Stomach smooth muscle (tissue), 2 donors: ENCODE data around the gene KRTAP9-8.
"Not testable (repeated sequence)": the region's sequence is repeated elsewhere in the genome, so short reads cannot be mapped to it uniquely, and the experiment has no call there.

Experiments used
- H3K27ac ChIP-seq: one replicate; pipeline ENCODE4 v1.7.0; 2013; ENCODE audit warnings: mild to moderate bottlenecking, low read length, inconsistent platforms
- H3K27me3 ChIP-seq, 2 donors: one replicate each; pipeline ENCODE4 v1.7.0; 2013; ENCODE audit warnings: low read length in 2 of 2; ENCODE audit not compliant: insufficient read depth in 2 of 2, control insufficient read depth in 1 of 2
- H3K36me3 ChIP-seq, 2 donors: one replicate each; pipeline ENCODE4 v1.7.0; 2013; ENCODE audit warnings: low read length in 2 of 2; ENCODE audit not compliant: control insufficient read depth in 2 of 2, insufficient read depth in 2 of 2
- H3K4me1 ChIP-seq: one replicate; pipeline ENCODE4 v1.7.0; 2013; ENCODE audit warnings: low read length; ENCODE audit not compliant: control insufficient read depth, insufficient read depth
- H3K4me3 ChIP-seq, 2 donors: one replicate each; pipeline ENCODE4 v1.7.0; 2013; ENCODE audit warnings: low read length in 2 of 2
- H3K9ac ChIP-seq, 2 donors: one replicate each; pipeline ENCODE4 v1.7.0; 2013; ENCODE audit warnings: low read length in 2 of 2, mild to moderate bottlenecking in 1 of 2
- H3K9me3 ChIP-seq, 2 donors: one replicate each; pipeline ENCODE4 v1.7.0; 2013; ENCODE audit warnings: low read length in 2 of 2; ENCODE audit not compliant: control insufficient read depth in 2 of 2
- donor health status: healthy.
- donor health status: Pancreatic carcinoma.

The KRTAP9-8 gene, protein sequence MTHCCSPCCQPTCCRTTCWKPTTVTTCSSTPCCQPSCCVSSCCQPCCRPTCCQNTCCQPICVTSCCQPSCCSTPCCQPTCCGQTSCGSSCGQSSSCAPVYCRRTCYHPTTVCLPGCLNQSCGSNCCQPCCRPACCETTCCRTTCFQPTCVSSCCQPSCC

DNA sequence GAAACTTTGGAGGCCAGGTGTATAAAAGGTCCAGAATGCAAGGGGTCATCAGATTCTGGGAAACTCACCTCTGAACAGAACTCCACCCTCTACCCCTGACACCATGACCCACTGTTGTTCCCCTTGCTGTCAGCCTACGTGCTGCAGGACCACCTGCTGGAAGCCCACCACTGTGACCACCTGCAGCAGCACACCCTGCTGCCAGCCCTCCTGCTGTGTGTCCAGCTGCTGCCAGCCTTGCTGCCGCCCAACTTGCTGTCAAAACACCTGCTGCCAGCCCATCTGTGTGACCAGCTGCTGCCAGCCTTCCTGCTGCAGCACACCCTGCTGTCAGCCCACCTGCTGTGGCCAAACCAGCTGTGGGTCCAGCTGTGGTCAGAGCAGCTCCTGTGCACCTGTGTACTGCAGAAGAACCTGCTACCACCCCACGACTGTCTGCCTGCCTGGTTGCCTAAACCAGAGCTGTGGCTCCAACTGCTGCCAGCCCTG is at the start of gene KRTAP9-8:
KRTAP9-8 (plus strand) TSS at position 51 of the 489 bp plus-strand sequence; CDS start at position 104, 53 bp downstream.
- H3K4me1 ChIP-seq, H3K27ac ChIP-seq, H3K9ac ChIP-seq, H3K4me3 ChIP-seq, H3K9me3 ChIP-seq, H3K36me3 ChIP-seq, H3K27me3 ChIP-seq: not testable (repeated sequence)

DNA sequence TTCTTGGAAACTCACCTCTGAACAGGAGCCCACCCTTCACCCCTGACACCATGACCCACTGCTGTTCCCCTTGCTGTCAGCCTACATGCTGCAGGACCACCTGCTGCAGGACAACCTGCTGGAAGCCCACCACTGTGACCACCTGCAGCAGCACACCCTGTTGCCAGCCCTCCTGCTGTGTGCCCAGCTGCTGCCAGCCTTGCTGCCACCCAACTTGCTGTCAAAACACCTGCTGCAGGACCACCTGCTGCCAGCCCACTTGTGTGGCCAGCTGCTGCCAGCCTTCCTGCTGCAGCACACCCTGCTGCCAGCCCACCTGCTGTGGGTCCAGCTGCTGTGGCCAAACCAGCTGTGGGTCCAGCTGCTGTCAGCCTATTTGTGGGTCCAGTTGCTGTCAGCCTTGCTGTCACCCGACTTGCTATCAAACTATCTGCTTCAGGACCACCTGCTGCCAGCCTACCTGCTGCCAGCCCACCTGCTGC is 47.9 kb upstream of the KRTAP9-8 start, which contains the start of gene KRTAP9-1:
KRTAP9-1 (plus strand) TSS at position 51 of the 482 bp plus-strand sequence; CDS start at position 51, 0 bp downstream.
- H3K27ac ChIP-seq, H3K27me3 ChIP-seq, H3K4me3 ChIP-seq, H3K9ac ChIP-seq, H3K9me3 ChIP-seq, H3K36me3 ChIP-seq, H3K4me1 ChIP-seq: not testable (repeated sequence)

DNA sequence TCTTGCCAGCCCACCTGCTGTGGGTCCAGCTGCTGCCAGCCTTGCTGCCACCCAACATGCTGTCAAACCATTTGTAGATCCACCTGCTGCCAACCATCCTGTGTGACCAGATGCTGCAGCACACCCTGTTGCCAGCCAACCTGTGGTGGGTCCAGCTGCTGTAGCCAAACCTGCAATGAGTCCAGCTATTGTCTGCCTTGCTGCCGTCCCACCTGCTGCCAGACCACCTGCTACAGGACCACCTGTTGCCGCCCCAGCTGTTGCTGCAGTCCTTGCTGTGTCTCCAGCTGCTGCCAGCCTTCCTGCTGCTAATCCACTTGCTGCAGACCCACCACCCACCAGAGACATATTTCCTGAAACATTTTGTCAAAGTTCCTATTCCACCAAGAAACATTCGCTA is 47.5 kb upstream of the KRTAP9-8 start:
- Histone ChIP-seq H3K9ac (no peak overlapping the region), H3K36me3 (no peaks in the 10 kb centered on the region), H3K27ac (no peak overlapping the region), H3K27me3 (peaks cover 0 to 4% of the 10 kb centered on the region in 2 donors), H3K4me1 (no peaks in the 10 kb centered on the region), H3K4me3 (no peak overlapping the region), H3K9me3 (no peaks in the 10 kb centered on the region)

DNA sequence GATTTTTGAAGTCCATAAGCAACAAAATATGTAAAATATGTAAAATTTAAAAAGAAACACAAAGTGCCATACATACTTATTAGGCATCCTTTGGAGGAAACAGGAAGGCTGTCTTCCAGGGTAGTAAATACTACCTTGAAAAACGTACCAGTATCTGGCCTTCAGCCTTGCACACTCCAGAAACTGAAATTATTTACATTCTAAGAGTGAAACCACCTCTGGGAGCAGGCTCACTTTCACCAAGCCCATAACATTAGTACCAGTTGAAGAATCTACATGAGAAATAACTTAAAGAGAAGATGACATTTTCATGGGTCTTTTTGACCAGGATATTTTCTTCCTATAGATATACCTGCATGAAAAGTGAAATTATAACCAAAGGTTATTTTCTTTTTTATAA is 41.7 kb upstream of the KRTAP9-8 start:
- no peaks in the 10 kb centered on the region for H3K4me1 ChIP-seq
- no peaks in the 10 kb centered on the region for H3K9me3 ChIP-seq
- H3K36me3 ChIP-seq, result no peaks in the 10 kb centered on the region
- H3K27me3 ChIP-seq, result no peaks in the 10 kb centered on the region
- H3K27ac ChIP-seq, result no peak overlapping the region
- no peak overlapping the region for H3K9ac ChIP-seq
- no peak overlapping the region for H3K4me3 ChIP-seq

DNA sequence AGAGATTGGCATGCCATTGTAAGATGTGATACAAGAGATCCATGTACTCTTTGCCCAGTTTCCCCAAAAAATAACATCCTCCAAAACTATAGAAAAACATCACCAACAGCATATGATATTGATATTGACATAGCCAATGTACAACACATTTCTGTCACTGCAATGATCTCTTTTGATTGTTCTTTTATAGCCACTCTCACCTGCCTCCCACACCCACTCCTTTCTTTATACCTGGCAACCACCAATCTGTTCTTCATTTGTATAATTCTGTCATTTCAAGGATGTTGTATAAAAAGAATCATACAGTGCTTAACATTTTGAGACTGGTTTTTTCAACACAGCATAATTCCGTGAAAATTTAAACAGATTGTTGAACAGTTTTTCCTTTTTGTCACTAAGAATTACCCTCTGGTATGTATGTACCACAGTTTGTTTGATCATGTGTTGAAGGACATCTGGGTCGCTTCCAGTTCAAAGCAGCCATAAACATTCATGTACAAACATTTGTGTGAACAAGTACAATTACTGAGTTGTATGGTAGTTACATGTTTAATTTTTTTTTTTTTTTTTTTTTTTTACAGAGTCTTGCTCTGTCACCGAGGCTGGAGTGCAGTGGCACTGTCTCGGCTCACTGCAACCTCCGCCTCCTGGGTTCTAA is 38.2 kb upstream of the KRTAP9-8 start:
- H3K36me3 ChIP-seq, result no peaks in the 10 kb centered on the region
- no peak overlapping the region for H3K27ac ChIP-seq
- H3K4me1 ChIP-seq, result no peaks in the 10 kb centered on the region
- H3K27me3 ChIP-seq, result no peaks in the 10 kb centered on the region
- H3K4me3 ChIP-seq, result no peak overlapping the region
- H3K9ac ChIP-seq, result no peak overlapping the region
- no peaks in the 10 kb centered on the region for H3K9me3 ChIP-seq

DNA sequence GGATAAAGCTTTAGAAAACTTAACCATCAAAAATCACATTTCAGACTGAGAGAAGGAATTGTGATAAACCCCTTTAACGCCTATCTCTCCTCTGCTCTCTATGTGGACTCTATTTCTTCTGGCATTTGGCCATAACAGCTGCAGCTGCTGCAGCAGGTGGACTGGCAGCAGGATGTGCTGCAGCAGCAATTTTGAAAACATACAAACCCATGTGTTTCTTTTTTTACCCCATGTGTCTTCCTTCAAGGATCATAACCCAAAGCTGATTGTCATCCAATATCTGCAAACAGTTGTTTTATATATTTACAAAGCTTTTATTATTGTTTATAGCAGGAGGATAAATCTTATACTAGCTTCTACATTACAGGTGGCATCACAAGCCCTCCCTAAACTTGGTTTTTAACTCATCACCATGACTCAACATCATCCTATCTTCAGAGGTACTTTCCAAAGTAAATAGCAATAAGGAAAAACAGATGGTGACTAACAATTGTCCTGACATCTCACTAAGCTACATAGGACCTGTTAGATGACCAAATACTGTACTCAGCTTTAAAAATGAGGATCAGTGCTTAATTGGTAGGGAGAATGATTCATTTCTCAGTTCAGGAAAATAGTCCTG is 25.8 kb upstream of the KRTAP9-8 start:
- H3K4me1 ChIP-seq, result no peaks in the 10 kb centered on the region
- no peak overlapping the region for H3K9ac ChIP-seq
- no peak overlapping the region for H3K4me3 ChIP-seq
- H3K36me3 ChIP-seq, result no peaks in the 10 kb centered on the region
- no peaks in the 10 kb centered on the region for H3K9me3 ChIP-seq
- peaks cover 0 to 4% of the 10 kb centered on the region in 2 donors for H3K27me3 ChIP-seq
- no peak overlapping the region for H3K27ac ChIP-seq

DNA sequence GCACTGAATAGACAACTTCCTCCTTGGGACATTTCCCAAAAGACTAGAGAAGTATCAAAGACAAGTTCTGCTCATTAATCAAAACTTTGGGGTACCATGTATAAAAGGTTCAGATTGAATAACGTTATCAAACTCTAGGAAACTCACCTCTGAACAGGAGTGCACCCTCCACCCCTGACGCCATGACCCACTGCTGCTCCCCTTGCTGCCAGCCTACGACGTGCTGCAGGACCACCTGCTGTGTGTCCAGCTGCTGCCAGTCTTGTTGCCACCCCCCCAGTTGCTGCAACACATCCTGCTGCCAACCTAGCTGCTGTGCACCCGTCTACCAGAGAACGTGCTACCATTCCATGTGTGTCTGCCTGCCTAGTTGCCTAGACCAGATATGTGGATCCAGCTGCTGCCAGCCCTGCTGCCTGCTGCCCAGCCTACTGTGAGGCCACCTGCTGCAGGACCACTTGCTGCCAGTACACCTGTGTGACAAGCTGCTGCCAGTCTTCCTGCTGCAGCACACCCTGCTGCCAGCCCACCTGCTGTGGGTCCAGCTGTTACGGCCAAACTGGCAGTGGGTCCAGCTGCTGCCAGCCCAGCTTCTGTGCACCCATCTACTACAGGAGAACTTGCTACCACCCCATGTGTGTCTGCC is 25.2 kb upstream of the KRTAP9-8 start:
- Histone ChIP-seq H3K9ac (no peak overlapping the region), H3K4me3 (no peak overlapping the region), H3K27ac (no peak overlapping the region), H3K4me1 (no peaks in the 10 kb centered on the region), H3K27me3 (peaks cover 0 to 4% of the 10 kb centered on the region in 2 donors), H3K36me3 (no peaks in the 10 kb centered on the region), H3K9me3 (no peaks in the 10 kb centered on the region)

DNA sequence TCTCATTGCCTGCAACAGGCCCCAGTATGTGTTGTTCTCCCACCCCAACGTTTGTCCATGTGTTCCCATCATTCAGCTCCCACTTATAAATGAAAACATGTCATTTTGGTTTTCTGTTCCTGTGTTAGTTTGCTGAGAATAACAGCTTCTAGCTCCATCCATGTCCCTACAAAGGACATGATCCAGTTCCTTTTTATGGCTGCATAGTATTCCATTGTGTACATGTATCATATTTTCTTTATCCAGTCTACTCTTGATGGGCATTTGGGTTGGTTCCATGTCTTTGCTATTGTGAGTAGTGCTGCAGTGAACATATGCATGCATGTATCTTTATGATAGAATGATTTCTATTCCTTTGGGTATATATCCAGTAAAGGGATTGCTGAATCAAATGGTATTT is 22.1 kb upstream of the KRTAP9-8 start:
- Histone ChIP-seq H3K9ac (no peak overlapping the region), H3K4me3 (no peak overlapping the region), H3K9me3 (no peaks in the 10 kb centered on the region), H3K27me3 (peaks cover 0 to 4% of the 10 kb centered on the region in 2 donors), H3K4me1 (no peaks in the 10 kb centered on the region), H3K27ac (no peak overlapping the region), H3K36me3 (no peaks in the 10 kb centered on the region)

DNA sequence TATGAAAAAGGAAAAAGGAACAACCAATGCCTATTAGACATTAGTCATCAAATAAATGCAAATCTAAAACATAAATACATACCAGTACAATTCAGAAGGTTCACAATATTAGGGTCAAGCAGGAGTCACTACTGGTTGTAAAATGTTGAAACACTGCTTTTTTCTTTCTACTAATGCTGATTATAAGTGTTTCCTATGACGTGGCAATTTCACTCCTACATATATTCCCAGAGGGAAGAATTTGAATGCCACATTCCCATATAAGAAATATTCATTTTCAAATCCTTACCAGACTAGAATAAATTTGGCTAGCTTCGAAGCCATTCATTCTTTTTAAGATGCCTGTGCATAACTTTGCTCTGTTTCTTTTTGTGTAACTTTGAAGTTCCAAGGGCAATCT is 14.0 kb upstream of the KRTAP9-8 start:
- H3K9ac ChIP-seq, result no peak overlapping the region
- peaks cover 0 to 3% of the 10 kb centered on the region in 2 donors for H3K27me3 ChIP-seq
- no peak overlapping the region for H3K4me3 ChIP-seq
- H3K4me1 ChIP-seq, result no peaks in the 10 kb centered on the region
- no peaks in the 10 kb centered on the region for H3K36me3 ChIP-seq
- H3K9me3 ChIP-seq, result no peaks in the 10 kb centered on the region
- no peak overlapping the region for H3K27ac ChIP-seq

DNA sequence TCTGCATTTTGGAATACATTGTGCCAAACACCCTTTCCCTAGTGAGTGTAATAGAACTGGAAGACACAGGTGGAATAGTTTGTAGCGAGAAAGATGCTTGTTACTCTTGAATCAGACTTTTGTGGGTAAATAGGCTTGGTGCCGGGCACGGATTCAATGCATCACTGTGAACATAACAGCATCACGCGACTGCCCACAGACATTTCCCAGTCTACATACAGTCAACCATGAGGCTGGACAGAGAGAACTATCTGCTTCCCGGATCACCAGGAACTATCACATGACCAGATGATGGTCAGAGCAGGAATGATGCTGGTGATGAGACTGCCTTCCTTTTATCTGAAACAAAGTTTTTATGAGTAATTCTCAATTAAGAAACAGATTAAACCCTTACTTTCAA is 11.7 kb upstream of the KRTAP9-8 start:
- Histone ChIP-seq H3K9me3 (no peaks in the 10 kb centered on the region), H3K36me3 (no peaks in the 10 kb centered on the region), H3K9ac (no peak overlapping the region), H3K27ac (no peak overlapping the region), H3K27me3 (peaks cover 0 to 5% of the 10 kb centered on the region in 2 donors), H3K4me3 (no peak overlapping the region), H3K4me1 (no peaks in the 10 kb centered on the region)
